DLD1 (cell line): Measurements from ENCODE around the gene PCSK5.
"Not testable (repeated sequence)": the region's sequence is repeated elsewhere in the genome, so short reads cannot be mapped to it uniquely, and the experiment has no call there.

ENCODE experiments used
- in situ Hi-C: cut with HindIII; loops from 2 replicates; pipeline ENCODE4 v1.10.0; 2017; ENCODE audit warnings: low sequenced_read_pairs

The PCSK5 gene

GRCh38 chr9:75889577-75889976, 896 bp upstream of the PCSK5 start:
- in situ Hi-C loops = no loop called here

- in situ Hi-C loops = no loop called here
These were observed 449 bp upstream of the PCSK5 start for GRCh38 chr9:75889977-75890471.

- in situ Hi-C loops = no loop called here
These were observed 836 bp downstream of the PCSK5 start for GRCh38 chr9:75891277-75891741.

GRCh38 chr9:75891771-75892215, 1.3 kb downstream of the PCSK5 start:
- in situ Hi-C loops = no loop called here

- in situ Hi-C loops = no loop called here
These were observed 1.9 kb downstream of the PCSK5 start for GRCh38 chr9:75892216-75892911.

GRCh38 chr9:75893106-75893505, 2.6 kb downstream of the PCSK5 start:
- in situ Hi-C loops = no loop called here

- in situ Hi-C loops = no loop called here
These were observed 4.1 kb downstream of the PCSK5 start for GRCh38 chr9:75894566-75894965.

- in situ Hi-C loops = no loop called here
These were observed 4.6 kb downstream of the PCSK5 start for GRCh38 chr9:75895112-75895511.

GRCh38 chr9:75896193-75896592, 5.7 kb downstream of the PCSK5 start:
- in situ Hi-C loops = no loop called here

GRCh38 chr9:75900893-75901524, 10.5 kb downstream of the PCSK5 start:
- in situ Hi-C loops = not testable (repeated sequence)

- in situ Hi-C loops = no loop called here
These were observed 13.4 kb downstream of the PCSK5 start for GRCh38 chr9:75903785-75904360.

- in situ Hi-C loops = no loop called here
These were observed 13.9 kb downstream of the PCSK5 start for GRCh38 chr9:75904364-75904763.

GRCh38 chr9:75906531-75906930, 16.1 kb downstream of the PCSK5 start:
- in situ Hi-C loops = no loop called here

- in situ Hi-C loops = no loop called here
These were observed 16.9 kb downstream of the PCSK5 start for GRCh38 chr9:75907329-75907728.

GRCh38 chr9:75907923-75908322, 17.4 kb downstream of the PCSK5 start:
- in situ Hi-C loops = no loop called here

GRCh38 chr9:75909776-75910175, 19.3 kb downstream of the PCSK5 start:
- in situ Hi-C loops = no loop called here

- in situ Hi-C loops = no loop called here
These were observed 20.3 kb downstream of the PCSK5 start for GRCh38 chr9:75910731-75911130.

- in situ Hi-C loops = no loop called here
These were observed 20.9 kb downstream of the PCSK5 start for GRCh38 chr9:75911390-75911789.

GRCh38 chr9:75912951-75913350, 22.5 kb downstream of the PCSK5 start:
- in situ Hi-C loops = no loop called here

- in situ Hi-C loops = no loop called here
These were observed 23.5 kb downstream of the PCSK5 start for GRCh38 chr9:75914002-75914401.

- in situ Hi-C loops = no loop called here
These were observed 24.5 kb downstream of the PCSK5 start for GRCh38 chr9:75914883-75915452.

GRCh38 chr9:75918154-75918553, 27.7 kb downstream of the PCSK5 start:
- in situ Hi-C loops = no loop called here
